GM12878 (cell line): Measurements from ENCODE around the gene GSG1.
"Not testable (repeated sequence)": the region's sequence is repeated elsewhere in the genome, so short reads cannot be mapped to it uniquely, and the experiment has no call there.

Source experiments
- BACH1 ChIP-seq: fragments of 450-650 bp; IDR thresholded peaks from 2 replicates; pipeline ENCODE4 v1.6.1; 2017; ENCODE audit warnings: mild to moderate bottlenecking, borderline replicate concordance
- BCL11A ChIP-seq: IDR thresholded peaks from 2 replicates; pipeline ENCODE4 v1.6.1; 2011; ENCODE audit warnings: low read depth, low read length
- CTCF ChIP-seq, 3 experiments: IDR thresholded peaks in 2 of 3; conservative IDR thresholded peaks in 1 of 3; 2 replicates each; pipeline ENCODE4 v1.5.1; 2011; ENCODE audit warnings: low read depth in 3 of 3, low read length in 3 of 3, mild to moderate bottlenecking in 3 of 3, control low read depth in 2 of 3, moderate library complexity in 2 of 3, inconsistent platforms in 1 of 3, mixed read lengths in 1 of 3; ENCODE audit not compliant: control insufficient read depth in 2 of 3, insufficient read depth in 1 of 3; ENCODE audit errors: extremely low read depth in 1 of 3
- DPF2 ChIP-seq: fragments of 450-650 bp; IDR thresholded peaks from 2 replicates; pipeline ENCODE4 v1.6.1; 2017; ENCODE audit warnings: mild to moderate bottlenecking
- GABPA ChIP-seq: IDR thresholded peaks from 2 replicates; pipeline ENCODE4 v1.6.1; 2014; ENCODE audit warnings: antibody characterized with exemption, low read depth, mild to moderate bottlenecking, inconsistent platforms
- IRF3 ChIP-seq: fragments of 450-650 bp; IDR thresholded peaks from 2 replicates; pipeline ENCODE4 v1.6.1; 2014; ENCODE audit warnings: mild to moderate bottlenecking
- MTA3 ChIP-seq: IDR thresholded peaks from 2 replicates; pipeline ENCODE4 v1.6.1; 2012; ENCODE audit warnings: low read length, inconsistent platforms, borderline replicate concordance
- PBX3 ChIP-seq: IDR thresholded peaks from 2 replicates; pipeline ENCODE4 v1.6.1; 2011; ENCODE audit warnings: mild to moderate bottlenecking, low read depth, low read length, moderate library complexity; ENCODE audit not compliant: insufficient replicate concordance
- SIN3A ChIP-seq: IDR thresholded peaks from 2 replicates; pipeline ENCODE4 v1.6.1; 2012; ENCODE audit warnings: low read depth, low read length, improper control_type of control experiment
- SREBF2 ChIP-seq: IDR thresholded peaks from 2 replicates; pipeline ENCODE4 v1.6.1; 2012; ENCODE audit warnings: mild to moderate bottlenecking, low read length
- TBL1XR1 ChIP-seq: IDR thresholded peaks from 2 replicates; pipeline ENCODE4 v1.6.1; 2012; ENCODE audit warnings: low read depth, low read length, improper control_type of control experiment

GRCh38 chr12:13083638-13084037, 19.8 kb downstream of the GSG1 start:
- TF ChIP-seq GABPA; TBL1XR1; IRF3; PBX3; MTA3; BACH1; SREBF2; CTCF (IDR thresholded peaks at IDR 0.05 in 2 of 3, conservative IDR thresholded peaks at IDR 0.05 in 1 of 3; ENCODE audit: control insufficient read depth in 2 of 3, extremely low read depth in 1 of 3, insufficient read depth in 1 of 3, low read depth in 3 of 3, low read length in 3 of 3); BCL11A; SIN3A; DPF2: not testable (repeated sequence)
